K562 (cell line): ENCODE data around the gene MRPL40. TPM values are rescaled to one million over a fixed set of nuclear protein-coding genes. Genes with fewer than 3 reads are reported as not detected.

Experiments
- BRF1 ChIP-seq: IDR thresholded peaks from 3 replicates; pipeline ENCODE4 v1.6.1; 2011; ENCODE audit warnings: borderline replicate concordance, mild to moderate bottlenecking; ENCODE audit not compliant: insufficient read length; ENCODE audit errors: extremely low read depth
- CREBBP ChIP-seq: IDR thresholded peaks from one replicate; pipeline ENCODE4 v1.6.1; 2012; ENCODE audit warnings: low read depth, mild to moderate bottlenecking, control low read depth, inconsistent platforms, low read length
- FOXJ3 ChIP-seq: sonication (generic); formaldehyde crosslinking; IDR thresholded peaks from 2 replicates; pipeline ENCODE4 v1.4.0; 2020; ENCODE audit warnings: mild to moderate bottlenecking, missing genetic modification reagents
- LCOR ChIP-seq: sonication (generic); formaldehyde crosslinking; IDR thresholded peaks from 2 replicates; pipeline ENCODE4 v1.8.0; 2022; ENCODE audit warnings: mild to moderate bottlenecking, missing genetic modification reagents
- MAFG ChIP-seq: fragments of 450-650 bp; conservative IDR thresholded peaks from 2 replicates; pipeline ENCODE4 v1.6.1; 2016; ENCODE audit warnings: missing genetic modification characterization, missing compliant biosample characterization
- PCBP2 ChIP-seq: fragments of 200-400 bp; formaldehyde crosslinking; IDR thresholded peaks from 2 replicates; pipeline ENCODE4 v1.6.1; 2018; ENCODE audit warnings: low read length, low read depth, mild to moderate bottlenecking, moderate library complexity; ENCODE audit not compliant: poor library complexity, severe bottlenecking
- PPARD ChIP-seq: fragments of 250-450 bp; sonication (Bioruptor Pico); IDR thresholded peaks from 2 replicates; pipeline ENCODE4 v1.8.0; 2022; ENCODE audit warnings: inconsistent platforms, mild to moderate bottlenecking, moderate library complexity
- RBM34 ChIP-seq: fragments of 200-400 bp; formaldehyde crosslinking; IDR thresholded peaks from 2 replicates; pipeline ENCODE4 v1.6.1; 2018; ENCODE audit warnings: low read length, borderline replicate concordance; ENCODE audit not compliant: insufficient read depth
- SMARCE1 ChIP-seq: fragments of 450-650 bp; IDR thresholded peaks from 2 replicates; pipeline ENCODE4 v1.7.1; 2016; ENCODE audit warnings: mild to moderate bottlenecking
- ZBTB17 ChIP-seq: fragments of 450-650 bp; formaldehyde crosslinking; IDR thresholded peaks from 2 replicates; pipeline ENCODE4 v1.4.0; 2020; ENCODE audit warnings: mild to moderate bottlenecking
- ZKSCAN1 ChIP-seq: fragments of 150-350 bp; IDR thresholded peaks from 2 replicates; pipeline ENCODE4 v1.6.1; 2016; ENCODE audit warnings: low read depth, low read length
- ZNF121 ChIP-seq: sonication (generic); formaldehyde crosslinking; conservative IDR thresholded peaks from 2 replicates; pipeline ENCODE4 v1.8.0; 2022; ENCODE audit warnings: missing genetic modification reagents
- ZNF324 ChIP-seq: fragments of 250-450 bp; sonication (Bioruptor Pico); IDR thresholded peaks from 2 replicates; pipeline ENCODE4 v1.4.0; 2020; ENCODE audit warnings: mild to moderate bottlenecking
- polyA plus RNA-seq, 8 experiments: library from polyadenylated mRNA; depleted of rRNA in 4 of 8; stranded (reverse) in 5 of 8; unstranded in 3 of 8; fragments of >200 nt; fragmentation: Nextera tagmentation in 2 of 8; fragmentation: Illumina TruSeq in 1 of 8; extraction: Ambion mirVana in 2 of 8; extraction: Trizol in 1 of 8; gene quantifications; 2 replicates each; pipeline versions ENCODE4 v1.2.1 to v1.2.3, GENCODE V29; 2011 to 2014; ENCODE audit warnings: inconsistent platforms in 1 of 8, missing spikeins in 1 of 8
- total RNA-seq, 7 experiments: library from RNA; depleted of rRNA in 6 of 7; stranded (reverse); fragments of >200 nt in 6 of 7; fragmentation: Illumina TruSeq in 2 of 7; extraction: Trizol in 2 of 7; gene quantifications; 2 replicates each; pipeline versions ENCODE4 v1.2.1 to v1.2.3, GENCODE V29; 2011 to 2021; ENCODE audit warnings: low replicate concordance in 1 of 7
- TF ChIP-seq, protein P1 (sequence below), 2 experiments: IDR thresholded peaks; 2 replicates each; pipeline ENCODE4 v1.6.1; 2012; ENCODE audit warnings: improper control_type of control experiment in 2 of 2, low read depth in 2 of 2, low read length in 2 of 2, borderline replicate concordance in 1 of 2
- TF ChIP-seq, protein P2 (sequence below): fragments of 250-450 bp; sonication (Bioruptor Pico); IDR thresholded peaks from 2 replicates; pipeline ENCODE4 v1.4.0; 2020
- TF ChIP-seq, protein P3 (sequence below), 2 experiments: fragments of 450-650 bp; IDR thresholded peaks; 2 replicates each; pipeline ENCODE4 v1.6.1; 2016
- TF ChIP-seq, protein P4 (sequence below): fragments of 450-650 bp; conservative IDR thresholded peaks from 2 replicates; pipeline ENCODE4 v1.6.1; 2016; ENCODE audit warnings: missing genetic modification characterization, low read depth, mild to moderate bottlenecking, control low read depth, missing compliant biosample characterization
- TF ChIP-seq, protein P5 (sequence below): fragments of 450-650 bp; IDR thresholded peaks from 2 replicates; pipeline ENCODE4 v1.6.1; 2018; ENCODE audit warnings: mild to moderate bottlenecking, low read depth; ENCODE audit not compliant: partially characterized antibody

The MRPL40 gene
- total and polyA plus RNA-seq, 9 of the 15 experiments (the other 6 are each of a cell fraction or from before 2014, with no cell fraction given) = 132 to 652 (median 208) TPM

GRCh38 chr22:19479355-19480172, 47.2 kb downstream of the MRPL40 start, which contains the start of gene CDC45 (continued):
- TF ChIP-seq, protein P1, sequence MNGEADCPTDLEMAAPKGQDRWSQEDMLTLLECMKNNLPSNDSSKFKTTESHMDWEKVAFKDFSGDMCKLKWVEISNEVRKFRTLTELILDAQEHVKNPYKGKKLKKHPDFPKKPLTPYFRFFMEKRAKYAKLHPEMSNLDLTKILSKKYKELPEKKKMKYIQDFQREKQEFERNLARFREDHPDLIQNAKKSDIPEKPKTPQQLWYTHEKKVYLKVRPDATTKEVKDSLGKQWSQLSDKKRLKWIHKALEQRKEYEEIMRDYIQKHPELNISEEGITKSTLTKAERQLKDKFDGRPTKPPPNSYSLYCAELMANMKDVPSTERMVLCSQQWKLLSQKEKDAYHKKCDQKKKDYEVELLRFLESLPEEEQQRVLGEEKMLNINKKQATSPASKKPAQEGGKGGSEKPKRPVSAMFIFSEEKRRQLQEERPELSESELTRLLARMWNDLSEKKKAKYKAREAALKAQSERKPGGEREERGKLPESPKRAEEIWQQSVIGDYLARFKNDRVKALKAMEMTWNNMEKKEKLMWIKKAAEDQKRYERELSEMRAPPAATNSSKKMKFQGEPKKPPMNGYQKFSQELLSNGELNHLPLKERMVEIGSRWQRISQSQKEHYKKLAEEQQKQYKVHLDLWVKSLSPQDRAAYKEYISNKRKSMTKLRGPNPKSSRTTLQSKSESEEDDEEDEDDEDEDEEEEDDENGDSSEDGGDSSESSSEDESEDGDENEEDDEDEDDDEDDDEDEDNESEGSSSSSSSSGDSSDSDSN (IDR thresholded peaks at IDR 0.05; ENCODE audit: borderline replicate concordance in 1 of 2, low read depth in 2 of 2, low read length in 2 of 2) = no peak
- TF ChIP-seq, protein P2, sequence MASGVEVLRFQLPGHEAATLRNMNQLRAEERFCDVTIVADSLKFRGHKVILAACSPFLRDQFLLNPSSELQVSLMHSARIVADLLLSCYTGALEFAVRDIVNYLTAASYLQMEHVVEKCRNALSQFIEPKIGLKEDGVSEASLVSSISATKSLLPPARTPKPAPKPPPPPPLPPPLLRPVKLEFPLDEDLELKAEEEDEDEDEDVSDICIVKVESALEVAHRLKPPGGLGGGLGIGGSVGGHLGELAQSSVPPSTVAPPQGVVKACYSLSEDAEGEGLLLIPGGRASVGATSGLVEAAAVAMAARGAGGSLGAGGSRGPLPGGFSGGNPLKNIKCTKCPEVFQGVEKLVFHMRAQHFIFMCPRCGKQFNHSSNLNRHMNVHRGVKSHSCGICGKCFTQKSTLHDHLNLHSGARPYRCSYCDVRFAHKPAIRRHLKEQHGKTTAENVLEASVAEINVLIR (CRISPR knock-in tag) = peak; percentile 96
- TF ChIP-seq ZBTB17 (CRISPR knock-in tag) (peak; percentile 93), ZNF121 (CRISPR knock-in tag) (no peak), SMARCE1 (no peak), ZKSCAN1 (no peak), PCBP2 (no peak), BRF1 (no peak), FOXJ3 (CRISPR knock-in tag) (no peak), RBM34 (no peak), MAFG (tag) (peak; percentile 37; the same call in 1 of the 2 replicates), CREBBP (peak; percentile 90), LCOR (CRISPR knock-in tag) (no peak), ZNF324 (CRISPR knock-in tag) (peak; percentile 75), PPARD (CRISPR knock-in tag) (no peak)
- TF ChIP-seq, protein P3, sequence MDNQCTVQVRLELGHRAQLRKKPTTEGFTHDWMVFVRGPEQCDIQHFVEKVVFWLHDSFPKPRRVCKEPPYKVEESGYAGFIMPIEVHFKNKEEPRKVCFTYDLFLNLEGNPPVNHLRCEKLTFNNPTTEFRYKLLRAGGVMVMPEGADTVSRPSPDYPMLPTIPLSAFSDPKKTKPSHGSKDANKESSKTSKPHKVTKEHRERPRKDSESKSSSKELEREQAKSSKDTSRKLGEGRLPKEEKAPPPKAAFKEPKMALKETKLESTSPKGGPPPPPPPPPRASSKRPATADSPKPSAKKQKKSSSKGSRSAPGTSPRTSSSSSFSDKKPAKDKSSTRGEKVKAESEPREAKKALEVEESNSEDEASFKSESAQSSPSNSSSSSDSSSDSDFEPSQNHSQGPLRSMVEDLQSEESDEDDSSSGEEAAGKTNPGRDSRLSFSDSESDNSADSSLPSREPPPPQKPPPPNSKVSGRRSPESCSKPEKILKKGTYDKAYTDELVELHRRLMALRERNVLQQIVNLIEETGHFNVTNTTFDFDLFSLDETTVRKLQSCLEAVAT (IDR thresholded peaks at IDR 0.05) = no peak
- TF ChIP-seq, protein P4, sequence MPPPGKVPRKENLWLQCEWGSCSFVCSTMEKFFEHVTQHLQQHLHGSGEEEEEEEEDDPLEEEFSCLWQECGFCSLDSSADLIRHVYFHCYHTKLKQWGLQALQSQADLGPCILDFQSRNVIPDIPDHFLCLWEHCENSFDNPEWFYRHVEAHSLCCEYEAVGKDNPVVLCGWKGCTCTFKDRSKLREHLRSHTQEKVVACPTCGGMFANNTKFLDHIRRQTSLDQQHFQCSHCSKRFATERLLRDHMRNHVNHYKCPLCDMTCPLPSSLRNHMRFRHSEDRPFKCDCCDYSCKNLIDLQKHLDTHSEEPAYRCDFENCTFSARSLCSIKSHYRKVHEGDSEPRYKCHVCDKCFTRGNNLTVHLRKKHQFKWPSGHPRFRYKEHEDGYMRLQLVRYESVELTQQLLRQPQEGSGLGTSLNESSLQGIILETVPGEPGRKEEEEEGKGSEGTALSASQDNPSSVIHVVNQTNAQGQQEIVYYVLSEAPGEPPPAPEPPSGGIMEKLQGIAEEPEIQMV = peak; percentile 86; the same call in 1 of the 2 replicates
- TF ChIP-seq, protein P5, sequence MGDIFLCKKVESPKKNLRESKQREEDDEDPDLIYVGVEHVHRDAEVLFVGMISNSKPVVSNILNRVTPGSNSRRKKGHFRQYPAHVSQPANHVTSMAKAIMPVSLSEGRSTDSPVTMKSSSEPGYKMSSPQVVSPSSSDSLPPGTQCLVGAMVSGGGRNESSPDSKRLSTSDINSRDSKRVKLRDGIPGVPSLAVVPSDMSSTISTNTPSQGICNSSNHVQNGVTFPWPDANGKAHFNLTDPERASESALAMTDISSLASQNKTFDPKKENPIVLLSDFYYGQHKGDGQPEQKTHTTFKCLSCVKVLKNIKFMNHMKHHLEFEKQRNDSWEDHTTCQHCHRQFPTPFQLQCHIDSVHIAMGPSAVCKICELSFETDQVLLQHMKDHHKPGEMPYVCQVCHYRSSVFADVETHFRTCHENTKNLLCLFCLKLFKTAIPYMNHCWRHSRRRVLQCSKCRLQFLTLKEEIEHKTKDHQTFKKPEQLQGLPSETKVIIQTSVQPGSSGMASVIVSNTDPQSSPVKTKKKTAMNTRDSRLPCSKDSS = no peak
